GM18907 (cell line): ENCODE results near the gene RCL1.

Experiments used
- ATAC-seq: cut with Tn5 transposase; IDR thresholded peaks from one replicate; pipeline ENCODE4 v1.9.1; 2021; ENCODE audit warnings: mild to moderate bottlenecking, moderate library complexity; ENCODE audit not compliant: unreplicated experiment

The RCL1 gene

DNA sequence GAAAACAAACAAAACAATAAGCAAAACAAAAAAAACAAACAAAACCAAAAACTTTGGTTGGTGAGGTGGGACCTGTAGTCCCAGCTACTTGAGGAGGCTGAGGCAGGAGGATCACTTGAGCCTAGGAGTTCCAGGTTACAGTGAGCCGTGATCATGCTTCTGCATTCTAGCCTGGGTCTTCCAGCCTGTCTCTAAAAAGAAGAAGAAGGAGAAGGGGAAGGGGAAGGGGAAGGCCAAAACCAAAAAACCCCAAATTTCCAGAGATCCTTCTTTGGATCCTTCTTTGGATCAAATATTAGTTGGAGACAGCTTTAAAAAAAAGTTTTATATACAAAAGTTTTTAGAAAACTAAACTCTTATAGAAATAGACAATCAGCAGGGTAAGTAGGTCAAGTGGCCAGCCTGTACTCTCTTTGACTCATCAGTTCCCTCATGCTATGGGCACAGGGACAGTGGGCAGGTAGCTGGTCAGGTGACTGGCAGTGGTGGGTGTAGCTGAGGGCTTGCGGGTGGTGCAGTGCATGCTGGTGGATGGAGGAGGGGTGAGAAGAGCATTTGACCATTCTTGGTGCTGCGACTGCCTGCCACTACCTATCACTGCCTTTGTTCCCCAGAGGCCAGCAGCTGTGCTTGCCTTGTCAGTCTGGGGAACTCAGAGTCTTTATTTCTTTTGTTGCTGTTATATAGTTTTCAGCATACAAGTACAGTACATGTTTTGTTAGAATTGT, 12.6 kb downstream of the RCL1 start:
- ATAC-seq = no peak

DNA sequence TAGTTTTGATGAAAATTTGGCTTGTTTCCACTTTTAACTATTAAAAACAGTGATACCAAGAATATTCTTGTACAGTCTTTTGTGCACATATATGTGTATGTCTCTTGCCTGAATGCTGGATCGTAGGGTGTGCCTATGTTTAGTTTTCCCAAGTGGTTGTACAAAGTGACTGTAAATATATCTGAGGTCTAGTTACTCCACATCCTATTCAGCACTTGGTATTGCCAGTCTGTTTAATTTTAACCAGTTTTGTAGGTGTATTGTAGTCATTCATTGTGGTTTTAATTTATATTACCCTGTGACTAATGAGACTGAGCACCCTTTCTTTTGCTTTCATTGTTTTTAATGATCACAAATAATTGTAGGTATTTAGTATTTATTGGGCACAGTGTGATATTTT, 17.8 kb downstream of the RCL1 start:
- no peak for ATAC-seq

DNA sequence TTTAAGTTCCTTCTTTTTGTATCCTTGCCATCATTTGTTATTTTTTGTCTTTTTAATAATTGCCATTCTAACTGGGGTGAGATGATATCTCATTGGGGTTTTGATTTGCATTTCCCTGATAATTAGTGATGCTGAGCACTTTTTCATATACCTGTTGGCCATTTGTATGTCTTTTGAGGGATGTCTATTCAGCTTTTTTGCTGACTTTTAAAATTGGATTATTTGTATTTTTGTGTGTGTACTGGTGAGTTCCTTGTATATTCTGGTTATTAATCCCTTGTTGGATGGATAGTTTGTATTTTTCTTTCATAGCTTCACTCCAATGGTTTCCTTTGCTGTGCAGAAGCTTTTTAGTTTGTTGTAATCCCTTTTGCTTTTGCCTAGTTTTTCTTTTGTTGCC, 19.1 kb downstream of the RCL1 start:
- ATAC-seq = no peak

DNA sequence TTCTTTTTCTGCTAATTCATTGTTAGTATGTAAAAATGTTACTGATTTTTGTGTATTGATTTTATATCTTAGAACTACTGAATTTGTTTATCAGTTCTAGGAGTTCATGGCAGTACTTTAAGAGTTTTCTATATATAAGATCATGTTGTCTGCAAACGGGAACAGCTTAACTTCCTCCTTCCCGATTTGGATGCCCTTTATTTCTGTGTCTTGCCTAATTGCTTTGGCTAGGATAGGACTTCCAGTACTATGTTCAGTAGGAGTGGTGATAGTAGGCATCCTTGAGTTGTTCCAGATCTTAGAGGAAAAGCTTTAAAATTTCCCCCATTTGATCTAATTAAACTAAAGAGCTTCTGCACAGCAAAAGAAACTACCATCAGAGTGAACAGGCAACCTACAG, 20.1 kb downstream of the RCL1 start:
- ATAC-seq = no peak

DNA sequence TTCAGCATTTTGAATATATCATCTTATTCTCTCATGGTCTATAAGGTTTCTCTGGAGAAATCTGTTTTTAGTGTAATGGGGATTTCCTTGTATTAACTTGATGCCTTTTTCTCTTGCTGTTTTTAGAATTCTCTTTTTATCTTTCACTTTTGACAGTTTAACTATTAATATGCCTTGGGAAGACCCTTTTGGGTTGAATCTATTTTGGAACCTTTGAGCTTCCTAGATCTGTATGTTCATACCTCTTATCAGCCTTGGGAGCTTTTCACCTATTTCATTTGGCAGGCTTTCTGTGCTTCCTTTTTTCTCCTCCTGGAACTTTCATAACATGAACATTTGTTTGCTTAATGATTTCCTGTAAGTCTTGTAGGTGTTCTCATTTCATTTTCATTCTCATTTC, 22.2 kb downstream of the RCL1 start:
- peak; percentile 67 for ATAC-seq

DNA sequence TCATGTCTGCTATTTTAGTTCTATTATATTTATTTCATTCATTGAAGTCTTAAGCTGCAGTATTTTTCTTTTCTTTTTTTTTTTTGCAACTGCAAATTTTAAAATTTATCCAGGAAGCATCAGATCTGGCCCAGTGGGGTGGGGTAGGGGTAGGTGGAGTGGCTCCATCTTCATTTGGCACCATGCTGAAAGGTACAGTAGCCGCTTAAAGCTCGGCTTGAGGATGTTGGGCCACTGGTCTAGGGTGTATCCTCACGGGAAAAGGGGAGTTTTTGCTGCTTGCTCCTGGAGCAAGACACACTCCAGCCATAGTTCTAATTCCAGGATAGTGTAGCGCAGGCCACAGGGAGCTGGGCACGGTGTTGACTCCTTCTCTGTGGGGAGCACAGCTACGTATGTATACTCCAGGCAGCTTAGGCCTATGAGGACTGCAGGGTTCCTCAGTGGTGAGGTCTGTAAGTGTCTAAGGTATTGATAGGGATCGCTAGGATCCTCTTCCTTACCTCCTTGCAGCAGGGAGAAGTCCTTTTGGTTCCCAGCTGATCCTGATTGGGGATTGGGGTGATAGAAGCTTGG, 22.7 kb downstream of the RCL1 start:
- ATAC-seq = peak; percentile 31

DNA sequence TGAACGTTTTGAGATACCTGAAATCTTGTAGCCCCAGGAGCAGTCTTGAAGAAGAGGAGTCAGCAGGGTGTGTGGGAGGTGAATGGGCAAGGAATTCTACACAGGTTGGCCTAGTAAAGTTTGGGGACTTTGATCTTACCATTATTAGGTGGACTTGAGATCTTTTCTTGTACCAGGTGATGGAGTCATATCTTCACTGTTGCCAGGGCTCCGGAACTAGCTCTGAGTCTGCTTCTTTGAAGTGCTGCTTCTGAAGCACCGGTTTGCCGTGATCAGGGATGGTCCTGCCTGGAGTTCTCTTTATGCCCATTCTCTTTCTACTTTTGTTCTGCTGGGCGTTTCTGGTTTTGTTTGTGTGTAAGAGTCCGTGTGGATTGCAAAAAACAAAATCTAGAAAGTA, 27.4 kb downstream of the RCL1 start:
- no peak for ATAC-seq

DNA sequence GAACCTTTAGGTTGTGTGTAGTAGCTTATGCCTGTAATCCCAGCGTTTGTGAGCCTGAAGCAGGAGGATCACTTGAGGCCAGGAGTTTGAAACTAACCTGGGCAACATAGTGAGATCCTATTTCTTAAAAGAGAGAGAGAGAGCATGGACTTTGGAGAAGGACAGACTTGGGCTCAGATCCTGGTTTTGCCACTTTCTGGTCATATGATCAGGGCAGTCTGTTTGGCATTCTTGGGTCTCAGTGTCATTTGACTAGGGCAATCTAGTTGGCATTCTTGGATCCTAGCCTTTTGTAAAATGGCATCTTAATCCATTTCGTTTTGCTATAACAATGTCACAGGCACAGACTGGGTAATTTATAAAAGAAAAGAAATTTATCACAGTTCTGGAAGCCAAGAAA, 28.4 kb downstream of the RCL1 start:
- ATAC-seq = no peak

DNA sequence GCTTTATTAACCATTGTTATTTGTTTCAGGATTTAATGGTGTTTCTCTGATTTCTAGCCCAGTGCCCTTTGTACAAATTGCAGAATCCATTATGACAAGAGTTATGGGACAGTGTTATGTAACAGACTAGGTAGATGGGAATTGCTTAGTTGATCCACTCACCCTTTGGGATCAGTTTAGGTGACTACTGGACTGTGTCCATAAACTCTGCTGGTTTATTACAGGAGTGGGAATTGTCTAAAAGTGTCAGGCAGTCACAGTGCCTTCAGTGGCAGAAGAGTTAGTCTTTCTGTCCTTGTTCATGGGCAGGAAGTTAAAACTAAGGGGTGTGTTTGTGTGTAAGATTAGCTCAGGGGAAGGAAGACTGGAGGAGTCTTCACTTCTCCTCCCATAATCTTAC, 29.3 kb downstream of the RCL1 start:
- ATAC-seq = no peak

DNA sequence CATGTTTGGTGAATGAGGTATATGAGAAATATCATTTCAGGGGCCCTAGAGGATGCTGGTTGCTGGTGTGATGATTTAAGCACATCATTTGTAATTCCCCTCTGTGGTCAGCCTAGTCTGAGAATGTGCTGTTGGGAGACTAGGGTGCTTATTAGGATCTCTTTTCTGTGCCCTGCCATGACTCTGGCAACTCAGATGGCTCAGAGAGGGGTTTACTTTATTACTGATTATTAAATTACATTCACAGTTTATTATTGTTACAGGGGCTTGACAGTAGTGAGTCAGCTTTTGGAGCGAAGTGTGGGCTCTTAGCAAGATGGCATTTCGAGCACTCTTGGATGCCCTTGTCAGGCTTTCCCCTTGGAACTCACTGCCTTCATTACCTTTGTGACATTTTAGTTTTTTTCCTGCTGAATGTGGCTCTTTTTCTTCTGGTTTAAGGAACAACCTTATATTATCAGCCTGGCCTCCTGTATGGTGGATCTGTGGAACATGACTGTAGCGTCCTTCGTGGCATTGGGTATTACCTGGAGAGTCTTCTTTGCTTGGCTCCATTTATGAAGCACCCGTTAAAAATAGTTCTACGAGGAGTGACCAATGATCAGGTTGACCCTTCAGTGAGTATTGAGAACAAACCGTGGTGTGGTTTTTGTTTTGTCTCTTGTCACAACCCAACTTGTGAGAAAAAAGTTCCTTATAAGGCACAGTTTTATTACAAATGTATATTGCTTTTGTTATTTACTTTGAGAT, 33.8 kb downstream of the RCL1 start:
- no peak for ATAC-seq

DNA sequence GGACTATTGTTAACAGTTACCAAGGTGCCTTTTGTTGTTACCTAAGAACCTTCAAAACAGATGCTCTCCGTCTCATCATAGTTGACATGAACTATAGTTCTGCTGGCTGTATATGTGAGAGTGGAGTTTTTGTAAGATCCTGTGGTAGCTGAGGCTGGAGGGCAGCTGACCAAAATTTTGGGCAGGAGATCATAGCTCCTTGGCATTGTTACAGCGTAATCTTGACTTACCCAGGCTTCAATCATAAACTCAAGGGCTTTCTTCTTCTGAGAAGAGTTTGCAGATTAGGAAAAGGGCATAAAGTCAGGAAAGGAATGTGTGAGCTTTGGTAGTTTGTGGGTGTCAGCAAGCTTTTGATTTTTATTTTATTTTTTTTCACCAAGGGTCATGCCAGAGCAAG, 34.5 kb downstream of the RCL1 start:
- ATAC-seq = no peak

DNA sequence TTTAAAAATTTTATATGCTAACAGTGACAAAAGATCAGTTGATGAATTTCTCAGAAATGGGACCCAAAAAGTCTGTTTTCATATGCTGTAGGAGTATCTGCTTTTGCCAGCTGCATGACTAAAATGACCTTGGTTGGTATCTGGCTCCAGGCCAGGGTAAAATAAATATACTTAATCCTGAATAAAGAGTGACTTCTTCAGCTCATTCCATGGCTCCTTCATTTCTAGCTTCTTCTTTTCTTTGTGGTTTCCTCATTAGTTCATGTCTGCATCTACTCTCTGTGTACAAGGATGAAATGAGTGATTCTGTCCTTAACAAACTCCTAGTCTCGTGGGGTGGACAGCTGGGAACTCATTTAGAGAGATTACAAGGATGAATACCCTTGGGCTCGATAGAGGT, 36.0 kb downstream of the RCL1 start:
- ATAC-seq = no peak

DNA sequence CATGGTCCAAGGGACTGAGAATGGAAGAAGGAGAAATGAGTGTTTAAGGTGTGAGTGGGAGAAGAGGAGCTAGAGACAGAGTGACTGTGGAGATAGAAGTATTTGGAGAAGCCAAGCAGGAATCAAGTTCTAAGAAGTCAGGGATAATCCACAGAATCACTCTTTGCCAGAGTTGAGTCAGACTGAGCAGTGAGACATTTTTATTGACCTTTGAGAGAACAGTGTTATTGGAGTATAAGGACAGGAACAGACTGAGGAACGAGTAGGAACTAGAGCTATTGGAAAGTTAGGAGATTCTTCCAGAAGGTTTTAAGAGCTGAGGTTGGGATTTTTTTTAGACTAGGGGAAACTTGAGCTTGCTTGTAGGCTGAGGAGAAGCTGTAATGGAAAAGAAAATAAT, 37.2 kb downstream of the RCL1 start:
- ATAC-seq = no peak

DNA sequence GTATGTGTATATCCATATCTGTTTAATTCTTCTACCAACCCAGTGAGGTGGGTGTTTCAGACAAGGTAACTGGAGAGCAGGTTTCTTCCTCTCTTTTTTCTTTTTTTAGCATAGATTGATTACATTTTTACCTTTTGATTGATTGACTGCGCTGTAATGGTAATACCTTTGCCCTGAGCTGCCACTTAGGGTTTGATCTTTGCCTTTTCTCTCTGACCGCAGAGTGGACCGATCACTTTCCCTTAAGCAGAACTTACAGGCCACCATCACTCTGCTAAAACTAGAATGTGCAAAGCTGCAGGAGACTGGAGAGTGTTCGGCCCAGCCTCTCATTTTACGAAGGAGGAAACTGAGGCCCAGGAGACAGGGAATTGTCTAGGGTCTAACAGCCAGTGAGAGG, 38.0 kb downstream of the RCL1 start:
- ATAC-seq = no peak

DNA sequence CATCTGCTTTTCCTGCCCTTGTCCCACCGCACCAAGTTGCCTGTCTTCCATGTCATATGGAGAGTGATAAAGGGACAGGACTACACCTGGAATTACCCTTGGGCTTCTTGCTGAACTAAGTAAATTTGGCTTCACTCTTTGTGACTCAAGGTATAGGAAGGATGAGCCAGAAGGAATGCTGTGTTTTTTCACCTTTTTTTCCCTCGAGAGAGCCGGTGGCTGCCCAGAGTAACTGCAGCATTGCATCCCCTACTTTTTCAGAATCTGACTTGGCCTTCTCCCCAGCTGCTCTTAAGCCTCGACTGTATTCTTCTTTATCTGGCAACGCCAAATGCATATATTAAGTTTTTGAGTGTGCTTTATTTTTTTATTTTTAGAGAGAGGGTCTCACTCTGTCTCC, 38.4 kb downstream of the RCL1 start:
- no peak for ATAC-seq

DNA sequence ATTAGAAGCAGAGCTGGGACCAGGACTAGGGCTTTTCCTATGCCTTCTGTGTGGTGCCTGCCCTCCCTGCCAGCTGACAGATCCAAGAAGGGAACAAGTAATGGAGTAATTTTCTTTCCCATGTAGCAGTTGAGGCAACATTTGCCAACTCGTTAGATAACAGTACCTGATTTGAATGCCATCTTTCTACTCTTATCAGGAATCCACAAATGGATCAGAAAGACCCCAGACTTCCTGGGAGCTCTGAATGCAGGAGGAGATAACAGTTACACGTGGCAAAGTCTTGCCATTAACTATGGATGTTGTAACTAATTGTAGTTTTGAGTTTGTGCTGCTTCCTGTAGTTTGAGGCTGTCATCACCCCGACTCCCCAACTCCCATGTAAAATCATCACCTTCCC, 39.2 kb downstream of the RCL1 start:
- no peak for ATAC-seq

DNA sequence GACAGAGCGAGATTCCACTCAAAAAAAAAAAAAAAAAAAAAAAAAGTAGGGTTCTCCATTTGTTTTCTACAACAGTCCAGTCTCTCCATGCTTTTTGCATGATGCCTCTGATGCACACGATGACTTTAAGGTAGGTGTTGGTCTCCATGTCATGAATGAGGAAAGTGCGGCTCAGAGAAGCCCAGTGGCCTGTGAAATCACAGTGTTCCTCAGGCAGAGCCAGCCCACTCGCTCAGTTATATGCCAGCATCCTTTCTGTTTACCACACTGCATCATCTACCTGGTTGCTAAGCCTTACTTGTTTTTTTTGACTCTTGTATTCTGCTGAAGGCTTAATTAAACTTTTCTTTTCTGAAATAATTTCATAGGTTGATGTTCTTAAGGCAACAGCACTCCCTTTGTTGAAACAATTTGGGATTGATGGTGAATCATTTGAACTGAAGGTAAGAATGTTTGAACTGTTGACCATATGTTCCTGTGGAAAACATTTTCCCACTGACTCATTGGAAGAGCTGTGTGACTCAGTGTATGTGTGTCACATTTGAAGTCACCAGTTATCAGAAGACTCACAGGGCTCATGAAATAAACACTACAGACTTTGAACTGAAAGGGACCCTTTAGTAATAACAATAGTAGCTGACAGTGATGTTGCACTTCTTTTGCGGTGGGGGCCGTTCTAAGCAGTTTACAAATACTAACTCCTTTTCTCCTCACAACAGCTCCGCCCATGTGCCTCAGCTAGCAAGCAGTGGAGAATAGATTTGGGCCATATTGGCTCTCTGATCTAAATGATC, 40.2 kb downstream of the RCL1 start:
- no peak for ATAC-seq

DNA sequence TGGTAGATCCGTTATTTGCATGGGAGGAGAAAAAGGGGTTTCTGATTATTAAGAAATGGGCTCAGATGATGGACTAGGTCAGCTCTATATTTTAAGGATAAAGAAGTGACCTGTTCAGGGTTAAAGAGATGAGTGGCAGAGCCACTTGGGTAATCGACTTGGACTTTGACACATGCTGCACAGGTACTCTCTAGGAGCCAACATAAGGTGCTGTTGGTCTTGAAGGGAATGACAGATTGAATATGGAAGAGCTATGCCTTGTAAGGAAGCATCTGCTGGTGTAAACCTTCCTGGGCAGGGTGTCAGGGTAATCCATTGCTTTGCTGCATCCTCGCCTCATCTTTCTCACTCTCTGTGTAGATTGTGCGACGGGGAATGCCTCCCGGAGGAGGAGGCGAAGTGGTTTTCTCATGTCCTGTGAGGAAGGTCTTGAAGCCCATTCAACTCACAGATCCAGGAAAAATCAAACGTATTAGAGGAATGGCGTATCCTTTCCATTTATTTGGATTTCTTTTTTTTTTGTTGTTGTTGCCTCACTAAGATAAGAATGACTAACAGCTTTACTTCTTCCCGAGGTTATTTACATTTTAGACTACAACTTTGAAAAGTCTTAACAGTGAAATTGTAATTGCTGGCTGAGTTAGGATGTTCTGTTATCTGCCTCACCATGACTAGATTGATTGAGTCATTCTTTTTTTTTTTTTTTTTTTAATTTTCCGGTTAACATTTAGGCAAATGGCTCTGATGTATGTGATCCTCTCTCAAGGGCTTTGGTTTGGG, 41.2 kb downstream of the RCL1 start:
- ATAC-seq = no peak

DNA sequence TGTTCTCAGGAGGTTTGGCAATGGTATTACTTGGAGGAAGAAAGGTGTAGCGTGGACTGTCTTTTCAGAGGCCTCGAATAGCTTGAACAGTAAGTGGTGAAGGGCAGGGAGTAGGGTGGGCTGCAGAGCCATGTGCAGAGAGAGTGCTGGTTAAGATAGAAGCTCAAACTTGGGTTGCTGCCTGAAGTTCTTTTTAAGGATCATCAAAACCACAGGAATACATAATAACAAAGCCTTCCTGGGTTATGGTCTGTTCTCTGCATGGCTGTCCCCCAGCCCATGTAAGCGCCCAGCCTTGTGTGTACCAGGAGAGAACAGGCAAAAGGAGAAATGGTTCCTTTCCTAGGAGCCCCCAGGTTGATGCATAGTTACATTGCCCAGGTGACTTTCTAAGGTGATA, 43.9 kb downstream of the RCL1 start:
- ATAC-seq = no peak

DNA sequence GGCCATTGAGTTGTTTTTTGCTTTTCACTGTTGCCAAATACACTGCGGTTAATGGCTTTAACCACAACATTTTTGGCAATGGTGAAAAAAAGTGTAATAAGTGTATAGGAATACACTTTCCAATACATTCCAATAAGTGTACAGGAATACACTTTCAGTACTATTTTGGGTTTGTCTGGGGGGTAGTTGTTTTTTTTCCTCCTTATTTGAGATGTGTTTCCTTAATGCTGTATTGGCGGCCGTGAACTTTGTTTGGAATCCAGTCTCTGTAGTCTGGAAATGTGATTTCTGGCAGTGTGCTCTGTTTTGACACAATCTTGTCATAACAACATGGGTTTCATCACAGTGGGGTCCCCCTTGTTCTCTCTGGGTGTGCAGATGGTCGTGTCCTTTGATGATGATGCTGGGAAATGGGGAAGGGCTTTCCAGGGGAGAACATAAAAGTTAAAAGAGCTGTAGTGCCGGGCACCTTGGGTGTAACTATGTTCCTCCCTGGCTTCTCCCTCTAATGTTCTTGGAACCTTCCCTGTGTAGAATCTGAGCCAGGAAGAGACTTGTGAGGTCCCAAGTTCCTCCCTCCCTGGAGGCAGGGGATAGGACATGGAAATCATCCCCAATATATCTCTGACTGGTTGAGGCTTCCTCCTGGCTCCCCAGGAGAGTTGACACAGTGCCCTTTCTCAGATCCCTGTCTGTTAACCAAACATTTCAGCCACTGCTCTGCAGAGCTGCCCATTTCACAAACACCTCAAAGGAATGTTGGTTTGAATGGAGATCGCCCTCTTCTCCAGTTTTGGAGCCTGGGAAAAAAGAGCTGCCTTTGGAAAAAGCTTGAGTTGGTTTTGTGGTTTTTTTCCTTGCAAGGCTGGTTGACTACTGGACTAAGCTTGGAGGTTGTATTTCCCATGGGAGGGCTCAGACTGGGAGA, 44.8 kb downstream of the RCL1 start:
- ATAC-seq = no peak
